ENCODE results near the gene PDZD7.

DNA sequence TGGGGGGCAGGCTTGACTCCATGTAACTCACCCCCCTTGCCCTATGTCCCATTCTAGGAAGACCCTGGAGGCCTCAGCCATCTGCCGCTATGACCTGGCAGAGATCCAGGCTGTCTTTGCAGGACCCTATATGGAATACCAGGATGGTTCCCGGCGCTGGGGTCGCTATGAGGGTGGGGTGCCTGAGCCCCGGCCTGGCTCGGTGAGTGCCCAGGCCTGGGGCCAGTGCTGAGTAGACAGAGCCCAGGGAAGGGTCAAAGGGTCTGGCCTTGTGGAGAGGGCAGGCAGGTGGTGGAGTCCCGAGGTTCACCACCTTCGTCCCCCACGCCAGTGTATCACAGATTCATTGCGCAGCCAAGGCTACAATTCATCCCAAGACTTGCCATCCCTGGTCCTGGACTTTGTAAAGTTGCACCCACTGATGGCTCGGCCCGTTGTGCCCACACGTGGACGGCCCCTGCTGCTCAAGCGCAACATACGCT, 51.1 kb downstream of the PDZD7 start:
- TF ChIP-seq, protein P1, sequence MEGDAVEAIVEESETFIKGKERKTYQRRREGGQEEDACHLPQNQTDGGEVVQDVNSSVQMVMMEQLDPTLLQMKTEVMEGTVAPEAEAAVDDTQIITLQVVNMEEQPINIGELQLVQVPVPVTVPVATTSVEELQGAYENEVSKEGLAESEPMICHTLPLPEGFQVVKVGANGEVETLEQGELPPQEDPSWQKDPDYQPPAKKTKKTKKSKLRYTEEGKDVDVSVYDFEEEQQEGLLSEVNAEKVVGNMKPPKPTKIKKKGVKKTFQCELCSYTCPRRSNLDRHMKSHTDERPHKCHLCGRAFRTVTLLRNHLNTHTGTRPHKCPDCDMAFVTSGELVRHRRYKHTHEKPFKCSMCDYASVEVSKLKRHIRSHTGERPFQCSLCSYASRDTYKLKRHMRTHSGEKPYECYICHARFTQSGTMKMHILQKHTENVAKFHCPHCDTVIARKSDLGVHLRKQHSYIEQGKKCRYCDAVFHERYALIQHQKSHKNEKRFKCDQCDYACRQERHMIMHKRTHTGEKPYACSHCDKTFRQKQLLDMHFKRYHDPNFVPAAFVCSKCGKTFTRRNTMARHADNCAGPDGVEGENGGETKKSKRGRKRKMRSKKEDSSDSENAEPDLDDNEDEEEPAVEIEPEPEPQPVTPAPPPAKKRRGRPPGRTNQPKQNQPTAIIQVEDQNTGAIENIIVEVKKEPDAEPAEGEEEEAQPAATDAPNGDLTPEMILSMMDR (IDR thresholded peaks at IDR 0.05; ENCODE audit: low read depth, low read length, poor library complexity, severe bottlenecking) = no peak
- no peak for TF ChIP-seq EZH2phosphoT487 (IDR thresholded peaks at IDR 0.05; ENCODE audit: borderline replicate concordance, low read length)
